Measurements from ENCODE around the gene CIT. TPM values are rescaled to one million over a fixed set of nuclear protein-coding genes. Genes with fewer than 3 reads are reported as not detected.

Gene CIT
- total and polyA plus RNA-seq, 2 donors (not counting 3 experiments of a cell fraction or from before 2014, with no cell fraction given) = 13.3 to 61.8 TPM

GRCh38 chr12:119684711-119685369 lies 192.3 kb downstream of the CIT start:
- DNase-seq (ENCODE audit: low read depth, low spot score) (no peak), FAIRE-seq (no peak)
- no peaks in the 10 kb centered on the region for H3K9me3 ChIP-seq (replicated peaks; ENCODE audit: control insufficient read depth, insufficient read depth, low read length)
- ChIA-PET POLR2A (no interaction called here), CTCF (no interaction called here)
- dilution Hi-C loops (cut with MboI; ENCODE audit: extremely low pct_ligation_motif_present, low sequenced_read_pairs) (no loop called here), intact Hi-C loops (cut with micrococcal nuclease) (no loop called here)
- no peak overlapping the region for H3K4me2 ChIP-seq (ENCODE audit: insufficient read depth, low read length)
- no peaks in the 10 kb centered on the region for H3K9me1 ChIP-seq (replicated peaks; ENCODE audit: control insufficient read depth, extremely low read depth, insufficient read depth, low read length)
- no peak for TF ChIP-seq POLR2AphosphoS5 (IDR thresholded peaks at IDR 0.05; ENCODE audit: insufficient read depth, low read depth, low read length)
- TF ChIP-seq MYC (IDR thresholded peaks at IDR 0.05; ENCODE audit: low read depth, low read length) = no peak
- TF ChIP-seq EZH2 (IDR thresholded peaks at IDR 0.05; ENCODE audit: borderline replicate concordance, low read depth, low read length, severe bottlenecking) = no peak
- no peak for TF ChIP-seq FOS (IDR thresholded peaks at IDR 0.05; ENCODE audit: borderline replicate concordance, insufficient read depth, low read length)
- no peak for TF ChIP-seq JUN (IDR thresholded peaks at IDR 0.05; ENCODE audit: borderline replicate concordance, insufficient read depth, insufficient read length, low read depth)
- TF ChIP-seq, protein P1, sequence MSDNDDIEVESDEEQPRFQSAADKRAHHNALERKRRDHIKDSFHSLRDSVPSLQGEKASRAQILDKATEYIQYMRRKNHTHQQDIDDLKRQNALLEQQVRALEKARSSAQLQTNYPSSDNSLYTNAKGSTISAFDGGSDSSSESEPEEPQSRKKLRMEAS (IDR thresholded peaks at IDR 0.05; ENCODE audit: insufficient read depth, insufficient read length) = no peak
- TF ChIP-seq GATA2 (IDR thresholded peaks at IDR 0.05; ENCODE audit: insufficient read depth, insufficient read length, low read depth, low read length) = no peak
- no peak for TF ChIP-seq POLR2A (IDR thresholded peaks at IDR 0.05; ENCODE audit: low read depth, low read length)
- TF ChIP-seq, protein P2, sequence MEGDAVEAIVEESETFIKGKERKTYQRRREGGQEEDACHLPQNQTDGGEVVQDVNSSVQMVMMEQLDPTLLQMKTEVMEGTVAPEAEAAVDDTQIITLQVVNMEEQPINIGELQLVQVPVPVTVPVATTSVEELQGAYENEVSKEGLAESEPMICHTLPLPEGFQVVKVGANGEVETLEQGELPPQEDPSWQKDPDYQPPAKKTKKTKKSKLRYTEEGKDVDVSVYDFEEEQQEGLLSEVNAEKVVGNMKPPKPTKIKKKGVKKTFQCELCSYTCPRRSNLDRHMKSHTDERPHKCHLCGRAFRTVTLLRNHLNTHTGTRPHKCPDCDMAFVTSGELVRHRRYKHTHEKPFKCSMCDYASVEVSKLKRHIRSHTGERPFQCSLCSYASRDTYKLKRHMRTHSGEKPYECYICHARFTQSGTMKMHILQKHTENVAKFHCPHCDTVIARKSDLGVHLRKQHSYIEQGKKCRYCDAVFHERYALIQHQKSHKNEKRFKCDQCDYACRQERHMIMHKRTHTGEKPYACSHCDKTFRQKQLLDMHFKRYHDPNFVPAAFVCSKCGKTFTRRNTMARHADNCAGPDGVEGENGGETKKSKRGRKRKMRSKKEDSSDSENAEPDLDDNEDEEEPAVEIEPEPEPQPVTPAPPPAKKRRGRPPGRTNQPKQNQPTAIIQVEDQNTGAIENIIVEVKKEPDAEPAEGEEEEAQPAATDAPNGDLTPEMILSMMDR (IDR thresholded peaks at IDR 0.05; ENCODE audit: extremely low read depth in 1 of 2, insufficient read depth in 1 of 2, low read depth in 1 of 2, low read length in 2 of 2) = no peak
- no peak overlapping the region for H3K4me3 ChIP-seq (replicated peaks in 1 of 3; ENCODE audit: insufficient read depth in 1 of 3, low read depth in 1 of 3, low read length in 3 of 3)
- no peaks in the 10 kb centered on the region for H4K20me1 ChIP-seq (replicated peaks; ENCODE audit: control insufficient read depth, extremely low read depth, insufficient read depth, low read length)
- no TSS peak for BruUV-seq (replicated peaks)
- H3K4me1 ChIP-seq (ENCODE audit: control insufficient read depth, extremely low read depth, insufficient read depth, low read length) = no peaks in the 10 kb centered on the region
- peaks cover 2 to 12% of the 10 kb centered on the region in 2 experiments for H3K36me3 ChIP-seq (ENCODE audit: control insufficient read depth in 2 of 2, extremely low read depth in 1 of 2, insufficient read depth in 2 of 2, low read length in 2 of 2)
- no peak overlapping the region for H2AFZ ChIP-seq (ENCODE audit: low read depth, low read length)
- no peaks in the 10 kb centered on the region for H3K27me3 ChIP-seq (ENCODE audit: control insufficient read depth in 2 of 2, insufficient read depth in 2 of 2, low read length in 2 of 2)
- H3K9ac ChIP-seq (replicated peaks; ENCODE audit: extremely low read depth, insufficient read depth, low read length) = no peak overlapping the region
- no peak overlapping the region for H3K27ac ChIP-seq (ENCODE audit: insufficient read depth, low read depth, low read length)
- no peaks in the 10 kb centered on the region for H3K79me2 ChIP-seq (ENCODE audit: control insufficient read depth, insufficient read depth, low read length)
